ENCODE results near the gene OPA3. TPM values are rescaled to one million over a fixed set of nuclear protein-coding genes. Genes with fewer than 3 reads are reported as not detected.

Gene OPA3
- total and polyA plus RNA-seq, 5 donors from 2014 or later, result 4.7 to 8.2 (median 6.9) TPM

DNA sequence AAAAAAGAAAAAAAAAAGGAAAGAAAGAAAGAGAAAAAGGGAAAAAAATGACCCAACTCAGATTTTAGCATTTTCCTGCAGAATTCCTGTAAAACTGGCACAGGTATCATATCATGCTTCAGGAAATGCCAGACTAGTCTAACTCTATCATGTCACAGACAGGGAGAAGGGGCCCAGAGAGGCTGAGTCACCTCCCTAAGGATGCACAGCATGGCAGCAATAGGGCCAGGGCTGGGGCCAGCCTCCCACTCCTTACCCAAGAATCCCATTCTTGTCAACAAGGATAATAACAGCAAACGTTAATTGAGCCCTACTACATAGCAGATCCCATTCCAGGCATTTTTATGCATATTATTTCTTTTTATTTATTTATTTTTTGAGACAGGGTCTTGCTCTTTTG, 8.9 kb upstream of the OPA3 start:
- H3K4me3 ChIP-seq (ENCODE audit: low read depth, low read length), result no peak overlapping the region
- no peak for ATAC-seq (ENCODE audit: low read depth in 2 of 2)
- DNase-seq, result no peak
- no peaks in the 10 kb centered on the region for H3K9me3 ChIP-seq (ENCODE audit: control insufficient read depth in 2 of 2, low read length in 2 of 2)
- Mint-ChIP-seq H3K27me3 (peaks cover 49% of the 10 kb centered on the region), H3K36me3 (peaks cover 4% of the 10 kb centered on the region), H3K27ac (no peak overlapping the region), H3K4me1 (peaks cover 0 to 23% (median 13%) of the 10 kb centered on the region in 4 donors), H3K4me3 (no peak overlapping the region), H3K9me3 (peaks cover 0 to 1% (median 0%) of the 10 kb centered on the region in 7 donors)
- H3K4me1 ChIP-seq (ENCODE audit: control insufficient read depth, insufficient read depth, low read length, poor library complexity, severe bottlenecking), result peaks cover 5% of the 10 kb centered on the region
- no peaks in the 10 kb centered on the region for H3K36me3 ChIP-seq (ENCODE audit: control insufficient read depth, insufficient read depth, low read length)
- H3K27ac ChIP-seq (ENCODE audit: insufficient read depth, low read length, poor library complexity, severe bottlenecking), result no peak overlapping the region
- H3K27me3 ChIP-seq (ENCODE audit: control insufficient read depth, insufficient read depth, low read length), result peaks cover 9% of the 10 kb centered on the region

DNA sequence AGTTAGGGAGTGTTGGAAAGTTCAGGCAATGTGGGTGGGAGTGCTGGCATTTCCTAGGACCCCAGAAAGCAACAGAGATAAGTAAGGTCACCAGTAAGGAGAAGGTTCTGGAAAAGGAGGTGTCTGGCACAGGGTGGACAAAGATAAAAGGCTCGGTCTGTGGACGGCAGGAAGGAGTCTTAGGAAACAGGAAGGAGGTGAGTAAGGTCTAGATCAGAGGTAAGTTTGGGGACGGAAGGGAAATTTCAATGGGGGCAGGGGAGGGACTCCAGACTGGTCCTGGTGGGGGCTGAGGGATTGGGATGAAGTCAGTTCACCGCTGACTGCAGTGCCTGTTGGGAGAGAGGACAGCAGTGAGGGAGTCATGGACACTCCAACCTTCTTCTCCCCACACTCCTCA, 7.8 kb upstream of the OPA3 start:
- no peaks in the 10 kb centered on the region for H3K36me3 ChIP-seq (ENCODE audit: control insufficient read depth, insufficient read depth, low read length)
- no peak overlapping the region for H3K27ac Mint-ChIP-seq
- peaks cover 2% of the 10 kb centered on the region for H3K36me3 Mint-ChIP-seq
- H3K4me1 Mint-ChIP-seq, result peaks cover 0 to 11% (median 5%) of the 10 kb centered on the region in 4 donors
- no peak overlapping the region for H3K4me3 Mint-ChIP-seq
- H3K9me3 Mint-ChIP-seq, result peaks cover 0 to 1% (median 0%) of the 10 kb centered on the region in 7 donors
- no peak for ATAC-seq (ENCODE audit: low read depth in 2 of 2)
- no peak for DNase-seq
- H3K9me3 ChIP-seq (ENCODE audit: control insufficient read depth in 2 of 2, low read length in 2 of 2), result no peaks in the 10 kb centered on the region
- no peak overlapping the region for H3K27ac ChIP-seq (ENCODE audit: insufficient read depth, low read length, poor library complexity, severe bottlenecking)
- peaks cover 38% of the 10 kb centered on the region for H3K27me3 Mint-ChIP-seq
- H3K4me1 ChIP-seq (ENCODE audit: control insufficient read depth, insufficient read depth, low read length, poor library complexity, severe bottlenecking), result no peaks in the 10 kb centered on the region
- H3K27me3 ChIP-seq (ENCODE audit: control insufficient read depth, insufficient read depth, low read length), result peaks cover 4% of the 10 kb centered on the region
- H3K4me3 ChIP-seq (ENCODE audit: low read depth, low read length), result no peak overlapping the region

DNA sequence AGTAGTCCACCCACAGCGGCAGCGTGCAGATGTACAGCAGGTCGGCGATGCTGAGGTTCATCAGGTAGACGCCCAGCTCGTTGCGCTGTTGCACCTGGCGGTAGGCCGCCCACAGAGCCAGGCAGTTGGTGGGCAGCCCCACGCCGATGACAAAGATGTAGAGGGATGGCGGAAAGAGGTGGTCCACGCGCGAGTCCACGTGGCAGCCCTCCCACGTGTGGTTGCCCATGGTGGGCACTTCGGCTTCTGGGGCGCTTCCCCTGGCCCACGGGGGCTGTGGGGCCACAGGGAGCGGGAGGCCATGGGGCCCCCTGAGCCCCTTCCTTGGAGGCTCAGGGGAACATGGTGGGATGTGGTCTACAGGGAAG, 7.0 kb upstream of the OPA3 start:
- H3K4me1 Mint-ChIP-seq, result peaks cover 0 to 9% (median 3%) of the 10 kb centered on the region in 4 donors
- no peak for ATAC-seq (ENCODE audit: low read depth in 2 of 2)
- DNase-seq, result no peak
- H3K27me3 ChIP-seq (ENCODE audit: control insufficient read depth, insufficient read depth, low read length), result no peaks in the 10 kb centered on the region
- no peaks in the 10 kb centered on the region for H3K36me3 ChIP-seq (ENCODE audit: control insufficient read depth, insufficient read depth, low read length)
- no peaks in the 10 kb centered on the region for H3K36me3 Mint-ChIP-seq
- H3K9me3 ChIP-seq (ENCODE audit: control insufficient read depth in 2 of 2, low read length in 2 of 2), result no peaks in the 10 kb centered on the region
- no peak overlapping the region for H3K27ac Mint-ChIP-seq
- H3K27me3 Mint-ChIP-seq, result peaks cover 31% of the 10 kb centered on the region
- H3K4me3 Mint-ChIP-seq, result no peak overlapping the region
- H3K4me1 ChIP-seq (ENCODE audit: control insufficient read depth, insufficient read depth, low read length, poor library complexity, severe bottlenecking), result no peaks in the 10 kb centered on the region
- no peak overlapping the region for H3K4me3 ChIP-seq (ENCODE audit: low read depth, low read length)
- H3K27ac ChIP-seq (ENCODE audit: insufficient read depth, low read length, poor library complexity, severe bottlenecking), result no peak overlapping the region
- H3K9me3 Mint-ChIP-seq, result peaks cover 0 to 1% (median 0%) of the 10 kb centered on the region in 7 donors

DNA sequence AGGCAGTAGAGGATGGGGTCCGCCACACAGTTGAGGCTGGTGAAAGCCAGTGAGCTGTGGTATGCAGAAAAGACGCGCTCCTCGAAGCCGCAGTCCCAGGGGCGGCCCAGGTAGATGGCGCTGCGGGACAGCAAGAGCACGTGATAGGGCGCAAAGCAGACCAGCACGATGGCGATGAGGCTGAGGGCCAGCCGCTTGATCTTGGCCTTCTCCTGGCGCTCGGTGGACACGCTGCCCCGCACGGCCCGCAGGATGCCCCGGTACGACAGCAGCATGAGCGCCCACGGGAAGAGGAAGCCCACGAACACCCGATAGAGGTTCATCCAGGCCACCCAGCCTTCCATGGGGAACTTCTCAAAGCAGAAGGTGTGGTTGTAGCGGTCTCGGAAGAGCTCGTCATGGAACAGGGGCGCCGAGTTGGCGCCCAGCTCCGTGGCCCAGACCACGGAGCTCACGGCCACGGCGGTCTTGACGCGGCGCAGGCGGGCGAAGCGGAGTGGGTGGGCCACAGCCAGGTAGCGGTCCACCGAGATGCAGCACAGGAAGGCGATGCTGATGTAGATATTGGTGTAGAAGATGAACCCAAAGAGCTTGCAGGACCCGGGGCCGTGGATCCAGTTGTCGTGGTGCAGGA, 6.5 kb upstream of the OPA3 start:
- peak in 1 of 2 donors; percentile 50 for ATAC-seq (ENCODE audit: low read depth in 2 of 2)

DNA sequence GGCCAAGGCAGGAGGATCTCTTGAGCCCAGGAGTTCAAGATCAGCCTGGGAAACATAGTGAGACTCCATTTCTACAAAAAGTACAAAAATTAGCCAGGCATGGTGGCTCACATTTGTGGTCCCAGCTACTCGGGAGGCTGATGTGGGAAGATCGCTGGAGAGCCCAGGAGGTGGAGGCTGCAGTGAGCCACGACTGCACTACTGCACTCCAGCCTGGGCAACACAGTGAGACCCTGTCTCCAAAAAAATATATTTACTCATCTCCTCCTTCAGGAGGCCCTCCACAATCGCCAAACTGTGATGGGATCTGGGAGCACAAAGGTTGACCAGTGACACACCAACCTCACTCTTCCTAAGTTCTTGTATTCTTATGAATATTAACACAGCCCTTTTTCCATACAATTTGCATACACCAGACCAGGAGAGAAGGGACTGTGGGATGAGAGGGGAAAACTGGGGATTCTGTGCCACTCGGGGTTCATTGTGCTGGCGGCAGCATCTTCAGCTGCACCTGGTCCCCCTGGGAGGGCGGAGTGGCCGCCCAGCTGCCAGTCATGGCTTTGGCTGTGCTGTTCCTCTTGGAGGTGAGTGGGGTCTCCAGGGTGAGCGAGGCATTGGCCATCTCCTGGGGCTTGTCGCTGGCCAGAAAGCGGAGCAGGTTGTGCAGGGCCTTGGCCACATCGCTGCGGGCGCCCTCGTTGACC, 5.8 kb upstream of the OPA3 start:
- no peak overlapping the region for H3K27ac Mint-ChIP-seq
- no peak for ATAC-seq (ENCODE audit: low read depth in 2 of 2)
- H3K27me3 ChIP-seq (ENCODE audit: control insufficient read depth, insufficient read depth, low read length), result no peaks in the 10 kb centered on the region

More for the DNA sequence above, 6.5 kb upstream of the OPA3 start:
- Mint-ChIP-seq H3K36me3 (no peaks in the 10 kb centered on the region), H3K4me1 (peaks cover 0 to 9% (median 2%) of the 10 kb centered on the region in 4 donors), H3K4me3 (no peak overlapping the region), H3K27ac (no peak overlapping the region), H3K27me3 (peaks cover 26% of the 10 kb centered on the region), H3K9me3 (peaks cover 0 to 1% (median 0%) of the 10 kb centered on the region in 7 donors)
- H3K9me3 ChIP-seq (ENCODE audit: control insufficient read depth in 2 of 2, low read length in 2 of 2), result no peaks in the 10 kb centered on the region
- no peaks in the 10 kb centered on the region for H3K27me3 ChIP-seq (ENCODE audit: control insufficient read depth, insufficient read depth, low read length)
- no peaks in the 10 kb centered on the region for H3K36me3 ChIP-seq (ENCODE audit: control insufficient read depth, insufficient read depth, low read length)
- DNase-seq, result peak in 1 of 3 donors; percentile 59
- no peak overlapping the region for H3K4me3 ChIP-seq (ENCODE audit: low read depth, low read length)
- H3K4me1 ChIP-seq (ENCODE audit: control insufficient read depth, insufficient read depth, low read length, poor library complexity, severe bottlenecking), result no peaks in the 10 kb centered on the region
- no peak overlapping the region for H3K27ac ChIP-seq (ENCODE audit: insufficient read depth, low read length, poor library complexity, severe bottlenecking)

DNA sequence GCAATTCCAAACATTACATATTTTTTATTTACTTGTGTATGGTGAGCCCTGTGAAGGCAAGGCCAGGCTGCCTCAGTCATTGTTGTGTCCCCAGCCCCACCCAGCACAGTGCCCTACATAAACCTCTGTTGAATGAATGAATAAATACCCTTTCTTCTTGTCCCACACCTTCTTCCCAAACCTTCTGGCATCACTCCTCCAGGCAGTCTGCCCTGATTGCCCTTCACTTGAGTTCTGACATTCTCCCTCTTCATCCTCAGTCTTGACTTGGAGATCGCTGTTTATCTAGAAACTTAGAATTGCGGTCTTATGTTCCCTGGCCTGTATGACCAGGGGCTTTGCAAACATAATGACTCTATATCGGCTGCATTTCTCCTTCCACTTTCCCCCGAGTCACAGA, 5.2 kb upstream of the OPA3 start:
- peak overlapping the region in 1 of 4 donors; percentile 18 for H3K4me3 Mint-ChIP-seq
- H3K27me3 ChIP-seq (ENCODE audit: control insufficient read depth, insufficient read depth, low read length), result no peaks in the 10 kb centered on the region
- H3K36me3 Mint-ChIP-seq, result no peaks in the 10 kb centered on the region
- H3K9me3 Mint-ChIP-seq, result peaks cover 0 to 1% (median 0%) of the 10 kb centered on the region in 7 donors
- no peak overlapping the region for H3K4me3 ChIP-seq (ENCODE audit: low read depth, low read length)
- no peaks in the 10 kb centered on the region for H3K9me3 ChIP-seq (ENCODE audit: control insufficient read depth in 2 of 2, low read length in 2 of 2)
- H3K4me1 ChIP-seq (ENCODE audit: control insufficient read depth, insufficient read depth, low read length, poor library complexity, severe bottlenecking), result peaks cover 6% of the 10 kb centered on the region
- peak overlapping the region in 1 of 3 donors; percentile 39 for H3K27ac Mint-ChIP-seq
- H3K36me3 ChIP-seq (ENCODE audit: control insufficient read depth, insufficient read depth, low read length), result no peaks in the 10 kb centered on the region
- no peak for DNase-seq
- ATAC-seq (ENCODE audit: low read depth in 2 of 2), result no peak
- H3K27me3 Mint-ChIP-seq, result peaks cover 21% of the 10 kb centered on the region
- H3K4me1 Mint-ChIP-seq, result peaks cover 0 to 15% (median 2%) of the 10 kb centered on the region in 4 donors
- H3K27ac ChIP-seq (ENCODE audit: insufficient read depth, low read length, poor library complexity, severe bottlenecking), result no peak overlapping the region

More for the DNA sequence above, 5.8 kb upstream of the OPA3 start:
- H3K4me1 ChIP-seq (ENCODE audit: control insufficient read depth, insufficient read depth, low read length, poor library complexity, severe bottlenecking), result peaks cover under 1% of the 10 kb centered on the region
- no peaks in the 10 kb centered on the region for H3K9me3 ChIP-seq (ENCODE audit: control insufficient read depth in 2 of 2, low read length in 2 of 2)
- H3K36me3 ChIP-seq (ENCODE audit: control insufficient read depth, insufficient read depth, low read length), result no peaks in the 10 kb centered on the region
- no peaks in the 10 kb centered on the region for H3K36me3 Mint-ChIP-seq
- H3K4me3 ChIP-seq (ENCODE audit: low read depth, low read length), result no peak overlapping the region
- H3K4me1 Mint-ChIP-seq, result peaks cover 0 to 9% (median 2%) of the 10 kb centered on the region in 4 donors
- H3K4me3 Mint-ChIP-seq, result peak overlapping the region in 1 of 4 donors; percentile 18
- peaks cover 21% of the 10 kb centered on the region for H3K27me3 Mint-ChIP-seq
- H3K9me3 Mint-ChIP-seq, result peaks cover 0 to 1% (median 0%) of the 10 kb centered on the region in 7 donors
- no peak for DNase-seq
- no peak overlapping the region for H3K27ac ChIP-seq (ENCODE audit: insufficient read depth, low read length, poor library complexity, severe bottlenecking)

DNA sequence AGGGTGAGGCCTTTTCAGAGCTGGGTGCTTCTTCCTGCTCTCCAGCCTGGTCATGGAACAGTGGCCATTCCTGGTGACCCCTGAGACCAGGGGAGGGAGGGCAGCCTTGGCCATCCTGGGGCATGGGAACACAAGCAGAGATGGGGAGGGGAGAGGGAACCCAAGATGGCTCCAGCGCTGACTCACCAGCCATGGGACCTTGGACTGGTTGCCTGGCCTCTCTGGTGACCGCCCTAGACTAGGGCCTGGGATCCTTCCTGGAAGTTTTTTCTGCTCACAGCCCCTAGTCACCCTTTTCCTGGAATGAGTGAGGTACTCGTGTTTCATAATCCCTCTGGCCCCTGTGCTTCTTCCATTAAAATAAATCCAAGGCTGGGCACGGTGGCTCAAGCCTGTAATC, 3.3 kb upstream of the OPA3 start:
- Histone ChIP-seq H3K27ac (ENCODE audit: insufficient read depth, low read length, poor library complexity, severe bottlenecking) (no peak overlapping the region), H3K36me3 (ENCODE audit: control insufficient read depth, insufficient read depth, low read length) (no peaks in the 10 kb centered on the region), H3K4me3 (ENCODE audit: low read depth, low read length) (no peak overlapping the region), H3K4me1 (ENCODE audit: control insufficient read depth, insufficient read depth, low read length, poor library complexity, severe bottlenecking) (peaks cover 13% of the 10 kb centered on the region), H3K9me3 (ENCODE audit: control insufficient read depth in 2 of 2, low read length in 2 of 2) (no peaks in the 10 kb centered on the region), H3K27me3 (ENCODE audit: control insufficient read depth, insufficient read depth, low read length) (no peaks in the 10 kb centered on the region)
- H3K4me3 Mint-ChIP-seq, result no peak overlapping the region
- H3K27me3 Mint-ChIP-seq, result peaks cover 21% of the 10 kb centered on the region
- no peak overlapping the region for H3K27ac Mint-ChIP-seq
- peaks cover 0 to 29% (median 7%) of the 10 kb centered on the region in 4 donors for H3K4me1 Mint-ChIP-seq
- no peak for ATAC-seq (ENCODE audit: low read depth in 2 of 2)
- no peak for DNase-seq
- no peaks in the 10 kb centered on the region for H3K36me3 Mint-ChIP-seq
- H3K9me3 Mint-ChIP-seq, result peaks cover 0 to 1% (median 0%) of the 10 kb centered on the region in 7 donors
